H9 (cell line): Measurements from ENCODE around the gene CCR2. TPM values are rescaled to one million over a fixed set of nuclear protein-coding genes. Genes with fewer than 3 reads are reported as not detected.

Experiments used
- DNase-seq: peaks from one replicate; pipeline ENCODE4 v3.0.0-alpha.2; 2017
- H2AFZ ChIP-seq: one replicate; pipeline ENCODE4 v1.6.1; 2013; ENCODE audit warnings: mild to moderate bottlenecking, low read length, control low read depth, moderate library complexity
- H2AK5ac ChIP-seq: 2 replicates; pipeline ENCODE4 v1.6.1; 2013; ENCODE audit warnings: low read length, control low read depth, mixed read lengths; ENCODE audit not compliant: insufficient read length
- H2BK120ac ChIP-seq: one replicate; pipeline ENCODE4 v1.6.1; 2013; ENCODE audit warnings: low read depth, mild to moderate bottlenecking, low read length, control low read depth, inconsistent platforms; ENCODE audit not compliant: poor library complexity, severe bottlenecking
- H2BK12ac ChIP-seq: 2 replicates; pipeline ENCODE4 v1.6.1; 2013; ENCODE audit warnings: low read length, control low read depth, mixed read lengths, low read depth; ENCODE audit not compliant: insufficient read length
- H2BK15ac ChIP-seq: 2 replicates; pipeline ENCODE4 v1.6.1; 2013; ENCODE audit warnings: low read depth, low read length, control low read depth
- H2BK20ac ChIP-seq: one replicate; pipeline ENCODE4 v1.6.1; 2013; ENCODE audit warnings: low read depth, mild to moderate bottlenecking, low read length, control low read depth, inconsistent platforms; ENCODE audit not compliant: poor library complexity, severe bottlenecking
- H2BK5ac ChIP-seq: 2 replicates; pipeline ENCODE4 v1.6.1; 2013; ENCODE audit warnings: low read length, control low read depth, mixed read lengths; ENCODE audit not compliant: insufficient read length
- H3K14ac ChIP-seq: 2 replicates; pipeline ENCODE4 v1.6.1; 2013; ENCODE audit warnings: low read length, control low read depth; ENCODE audit not compliant: insufficient read depth
- H3K18ac ChIP-seq: 2 replicates; pipeline ENCODE4 v1.6.1; 2013; ENCODE audit warnings: low read depth, mild to moderate bottlenecking, mixed read lengths, low read length, control low read depth; ENCODE audit not compliant: insufficient read length
- H3K23ac ChIP-seq: 2 replicates; pipeline ENCODE4 v1.6.1; 2013; ENCODE audit warnings: low read length, control low read depth, mixed read lengths, low read depth; ENCODE audit not compliant: insufficient read length
- H3K23me2 ChIP-seq: 2 replicates; pipeline ENCODE4 v1.6.1; 2013; ENCODE audit warnings: low read depth, mild to moderate bottlenecking, mixed read lengths, low read length, control low read depth; ENCODE audit not compliant: insufficient read length, poor library complexity, severe bottlenecking
- H3K27ac ChIP-seq: 2 replicates; pipeline ENCODE4 v1.5.1; 2013; ENCODE audit warnings: low read length, control low read depth, mixed read lengths, low read depth; ENCODE audit not compliant: insufficient read length
- H3K27me3 ChIP-seq: 2 replicates; pipeline ENCODE4 v1.6.1; 2013; ENCODE audit warnings: low read length, control low read depth, inconsistent platforms; ENCODE audit not compliant: insufficient read depth
- H3K4ac ChIP-seq: 2 replicates; pipeline ENCODE4 v1.6.1; 2013; ENCODE audit warnings: low read depth, mild to moderate bottlenecking, control low read depth, inconsistent platforms, low read length, moderate library complexity
- H3K4me1 ChIP-seq: 2 replicates; pipeline ENCODE4 v1.6.1; 2013; ENCODE audit warnings: low read length, control low read depth, inconsistent platforms; ENCODE audit not compliant: insufficient read depth
- H3K4me2 ChIP-seq: 2 replicates; pipeline ENCODE4 v1.6.1; 2013; ENCODE audit warnings: low read length, control low read depth, mixed read lengths; ENCODE audit not compliant: insufficient read length, insufficient read depth
- H3K56ac ChIP-seq: 2 replicates; pipeline ENCODE4 v1.6.1; 2013; ENCODE audit warnings: low read depth, mild to moderate bottlenecking, mixed read lengths, low read length, control low read depth; ENCODE audit not compliant: insufficient read length
- H3K79me1 ChIP-seq: 2 replicates; pipeline ENCODE4 v1.6.1; 2013; ENCODE audit warnings: low read depth, mild to moderate bottlenecking, moderate library complexity, low read length, control low read depth, inconsistent platforms; ENCODE audit not compliant: insufficient read depth, poor library complexity, severe bottlenecking
- H3K79me2 ChIP-seq: 2 replicates; pipeline ENCODE4 v1.6.1; 2013; ENCODE audit warnings: low read length, control low read depth, inconsistent platforms; ENCODE audit not compliant: insufficient read depth
- H3K9ac ChIP-seq: 2 replicates; pipeline ENCODE4 v1.6.1; 2013; ENCODE audit warnings: low read length, control low read depth, mixed read lengths; ENCODE audit not compliant: insufficient read length; ENCODE audit errors: extremely low read depth
- H3K9me3 ChIP-seq: one replicate; pipeline ENCODE4 v1.6.1; 2013; ENCODE audit warnings: low read depth, low read length, inconsistent platforms; ENCODE audit not compliant: control insufficient read depth
- H3T11ph ChIP-seq: one replicate; pipeline ENCODE4 v1.6.1; 2013; ENCODE audit warnings: mild to moderate bottlenecking, low read length, control low read depth, inconsistent platforms
- H4K20me1 ChIP-seq: one replicate; pipeline ENCODE4 v1.6.1; 2013; ENCODE audit not compliant: control insufficient read depth, insufficient read length, insufficient read depth
- H4K5ac ChIP-seq: 2 replicates; pipeline ENCODE4 v1.6.1; 2013; ENCODE audit warnings: low read depth, mild to moderate bottlenecking, mixed read lengths, low read length, control low read depth; ENCODE audit not compliant: insufficient read length
- H4K8ac ChIP-seq: replicated peaks from 2 replicates; pipeline ENCODE4 v1.6.1; 2013; ENCODE audit warnings: low read length, control low read depth, mixed read lengths, low read depth; ENCODE audit not compliant: insufficient read length
- H4K91ac ChIP-seq: 2 replicates; pipeline ENCODE4 v1.6.1; 2013; ENCODE audit warnings: low read depth, mild to moderate bottlenecking, moderate library complexity, mixed read lengths, low read length, control low read depth; ENCODE audit not compliant: insufficient read length
- H3K27ac Mint-ChIP-seq, 3 experiments: 2 replicates in 2 of 3; 3 replicates in 1 of 3; pipeline ENCODE4 v1.8.0; 2020 to 2021; ENCODE audit warnings: mixed read lengths in 3 of 3, mild to moderate bottlenecking in 1 of 3, moderate library complexity in 1 of 3
- H3K27me3 Mint-ChIP-seq: 2 replicates; pipeline ENCODE4 v1.8.0; 2021; ENCODE audit warnings: low read depth, mild to moderate bottlenecking, moderate library complexity, mixed read lengths
- H3K36me3 Mint-ChIP-seq, 3 experiments: 2 replicates in 2 of 3; 3 replicates in 1 of 3; pipeline ENCODE4 v1.8.0; 2020 to 2021; ENCODE audit warnings: low read depth in 3 of 3, mixed read lengths in 3 of 3; ENCODE audit not compliant: insufficient read depth in 1 of 3
- H3K4me1 Mint-ChIP-seq, 2 experiments: 2 replicates each; pipeline ENCODE4 v1.8.0; 2020; ENCODE audit warnings: mixed read lengths in 2 of 2
- H3K4me3 Mint-ChIP-seq, 2 experiments: 2 replicates in 1 of 2; 3 replicates in 1 of 2; pipeline ENCODE4 v1.8.0; 2020 to 2021; ENCODE audit warnings: mild to moderate bottlenecking in 2 of 2, mixed read lengths in 2 of 2, moderate library complexity in 1 of 2
- H3K9me3 Mint-ChIP-seq, 2 experiments: 2 replicates in 1 of 2; 3 replicates in 1 of 2; pipeline ENCODE4 v1.8.0; 2020; ENCODE audit warnings: mild to moderate bottlenecking in 2 of 2, mixed read lengths in 2 of 2, moderate library complexity in 1 of 2
- CTCF ChIP-seq: fragments of 200-600 bp; sonication (generic); conservative IDR thresholded peaks from 3 replicates; pipeline ENCODE4 v1.8.0; 2021; ENCODE audit warnings: antibody characterized with exemption, mild to moderate bottlenecking
- WGBS: extraction: QIAGEN DNeasy Blood & Tissue Kit; methylation state at CpG from one replicate; pipeline ENCODE4 v1.1.7; 2013; ENCODE audit warnings: missing lambda C conversion rate, low lambda C conversion rate, mixed read lengths; ENCODE audit not compliant: insufficient read length; ENCODE audit errors: extremely low coverage; 5-methylcytosine and 5-hydroxymethylcytosine counted together
- total RNA-seq: library from RNA; stranded (reverse); gene quantifications from 2 replicates; pipeline ENCODE4 v1.2.1, GENCODE V29; 2021

The CCR2 gene
- total RNA-seq, 1 experiment from 2014 or later, result not detected

GRCh38 chr3:46405301-46406019 lies 51.5 kb downstream of the CCR2 start:
- TF ChIP-seq CTCF, result no peak

More at GRCh38 chr3:46405301-46406019, 51.5 kb downstream of the CCR2 start:
- peaks cover 4% of the 10 kb centered on the region for H3K27me3 Mint-ChIP-seq
- H3K79me1 ChIP-seq, result no peaks in the 10 kb centered on the region
- H3T11ph ChIP-seq, result no peak overlapping the region
- no peak overlapping the region for H3K27ac Mint-ChIP-seq
- no peak overlapping the region for H2BK15ac ChIP-seq
- no peaks in the 10 kb centered on the region for H3K36me3 Mint-ChIP-seq
- H3K56ac ChIP-seq, result no peak overlapping the region
- no peak overlapping the region for H2BK12ac ChIP-seq
- H3K4ac ChIP-seq, result no peak overlapping the region
- no peaks in the 10 kb centered on the region for H3K4me1 ChIP-seq
- H3K9me3 ChIP-seq, result no peaks in the 10 kb centered on the region
- H3K9me3 Mint-ChIP-seq, result no peaks in the 10 kb centered on the region
- no peak overlapping the region for H3K27ac ChIP-seq
- H4K8ac ChIP-seq, result no peak overlapping the region
- DNase-seq, result no peak
- H2BK5ac ChIP-seq, result no peak overlapping the region
- no peak overlapping the region for H2BK120ac ChIP-seq
- H3K79me2 ChIP-seq, result no peaks in the 10 kb centered on the region
- H3K4me3 Mint-ChIP-seq, result no peak overlapping the region
- H4K5ac ChIP-seq, result no peak overlapping the region
- H3K9ac ChIP-seq, result no peak overlapping the region
- no peak overlapping the region for H2AK5ac ChIP-seq
- no peak overlapping the region for H2BK20ac ChIP-seq
- H3K23me2 ChIP-seq, result no peaks in the 10 kb centered on the region
- H3K18ac ChIP-seq, result no peak overlapping the region
- no peak overlapping the region; the same call in 1 of the 2 replicates for H3K14ac ChIP-seq
- no peak overlapping the region for H3K4me2 ChIP-seq
- H3K23ac ChIP-seq, result no peak overlapping the region
- no peaks in the 10 kb centered on the region for H3K27me3 ChIP-seq
- H4K91ac ChIP-seq, result no peak overlapping the region
- H4K20me1 ChIP-seq, result no peaks in the 10 kb centered on the region
- peaks cover 0 to 2% of the 10 kb centered on the region in 2 experiments; a peak in 1 of 4 replicates for H3K4me1 Mint-ChIP-seq
- WGBS, result no CpG with 5 or more reads among the region's 11 CpGs
- H2AFZ ChIP-seq, result no peak overlapping the region
